HEK293 (cell line): ENCODE results near the gene DDX39A.

Experiments
- SP2 ChIP-seq: fragments of 450-650 bp; formaldehyde crosslinking; IDR thresholded peaks from 2 replicates; pipeline ENCODE4 v1.5.1; 2016; ENCODE audit warnings: missing biosample characterization, missing genetic modification characterization
- ZNF596 ChIP-seq: fragments of 450-650 bp; IDR thresholded peaks from 2 replicates; pipeline ENCODE4 v1.5.0; 2018; ENCODE audit warnings: missing biosample characterization, mild to moderate bottlenecking, missing genetic modification characterization, moderate library complexity
- ZNF707 ChIP-seq: fragments of 450-650 bp; formaldehyde crosslinking; IDR thresholded peaks from 2 replicates; pipeline ENCODE4 v1.5.1; 2016; ENCODE audit warnings: missing biosample characterization, missing genetic modification characterization
- TF ChIP-seq, protein P1 (sequence below): fragments of 450-650 bp; formaldehyde crosslinking; IDR thresholded peaks from 2 replicates; pipeline ENCODE4 v1.5.1; 2016; ENCODE audit warnings: missing biosample characterization, missing genetic modification characterization
- TF ChIP-seq, protein P2 (sequence below): fragments of 450-650 bp; formaldehyde crosslinking; IDR thresholded peaks from 2 replicates; pipeline ENCODE4 v1.5.1; 2016; ENCODE audit warnings: missing biosample characterization, missing genetic modification characterization

DNA sequence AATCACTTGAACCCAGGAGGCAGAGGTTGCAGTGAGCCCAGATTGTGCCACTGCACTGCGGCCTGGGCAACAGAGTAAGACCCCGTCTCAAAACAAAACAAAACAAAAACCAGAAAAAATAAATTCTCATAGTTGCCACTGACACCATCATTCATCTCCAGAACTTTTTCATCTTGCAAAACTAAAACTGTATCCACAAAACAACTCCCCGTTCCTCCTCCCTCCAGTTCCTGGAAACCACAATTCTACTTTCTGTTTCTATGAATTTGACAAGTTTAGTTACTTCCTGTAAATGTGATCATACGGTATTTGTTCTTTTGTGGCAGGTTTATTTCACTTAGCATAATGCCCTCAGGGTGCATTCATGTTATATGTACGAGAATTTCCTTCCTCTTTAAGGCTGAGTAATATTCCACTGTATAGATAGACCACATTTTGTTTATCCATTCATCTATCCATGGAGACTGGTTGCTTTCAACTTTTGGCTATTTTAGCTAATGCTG is 51.1 kb downstream of the DDX39A start:
- TF ChIP-seq, protein P1, sequence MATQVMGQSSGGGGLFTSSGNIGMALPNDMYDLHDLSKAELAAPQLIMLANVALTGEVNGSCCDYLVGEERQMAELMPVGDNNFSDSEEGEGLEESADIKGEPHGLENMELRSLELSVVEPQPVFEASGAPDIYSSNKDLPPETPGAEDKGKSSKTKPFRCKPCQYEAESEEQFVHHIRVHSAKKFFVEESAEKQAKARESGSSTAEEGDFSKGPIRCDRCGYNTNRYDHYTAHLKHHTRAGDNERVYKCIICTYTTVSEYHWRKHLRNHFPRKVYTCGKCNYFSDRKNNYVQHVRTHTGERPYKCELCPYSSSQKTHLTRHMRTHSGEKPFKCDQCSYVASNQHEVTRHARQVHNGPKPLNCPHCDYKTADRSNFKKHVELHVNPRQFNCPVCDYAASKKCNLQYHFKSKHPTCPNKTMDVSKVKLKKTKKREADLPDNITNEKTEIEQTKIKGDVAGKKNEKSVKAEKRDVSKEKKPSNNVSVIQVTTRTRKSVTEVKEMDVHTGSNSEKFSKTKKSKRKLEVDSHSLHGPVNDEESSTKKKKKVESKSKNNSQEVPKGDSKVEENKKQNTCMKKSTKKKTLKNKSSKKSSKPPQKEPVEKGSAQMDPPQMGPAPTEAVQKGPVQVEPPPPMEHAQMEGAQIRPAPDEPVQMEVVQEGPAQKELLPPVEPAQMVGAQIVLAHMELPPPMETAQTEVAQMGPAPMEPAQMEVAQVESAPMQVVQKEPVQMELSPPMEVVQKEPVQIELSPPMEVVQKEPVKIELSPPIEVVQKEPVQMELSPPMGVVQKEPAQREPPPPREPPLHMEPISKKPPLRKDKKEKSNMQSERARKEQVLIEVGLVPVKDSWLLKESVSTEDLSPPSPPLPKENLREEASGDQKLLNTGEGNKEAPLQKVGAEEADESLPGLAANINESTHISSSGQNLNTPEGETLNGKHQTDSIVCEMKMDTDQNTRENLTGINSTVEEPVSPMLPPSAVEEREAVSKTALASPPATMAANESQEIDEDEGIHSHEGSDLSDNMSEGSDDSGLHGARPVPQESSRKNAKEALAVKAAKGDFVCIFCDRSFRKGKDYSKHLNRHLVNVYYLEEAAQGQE (tag by site-specific recombination) = no peak
- TF ChIP-seq ZNF596 (tag by site-specific recombination) = no peak
- TF ChIP-seq ZNF707 = no peak
- TF ChIP-seq, protein P2, sequence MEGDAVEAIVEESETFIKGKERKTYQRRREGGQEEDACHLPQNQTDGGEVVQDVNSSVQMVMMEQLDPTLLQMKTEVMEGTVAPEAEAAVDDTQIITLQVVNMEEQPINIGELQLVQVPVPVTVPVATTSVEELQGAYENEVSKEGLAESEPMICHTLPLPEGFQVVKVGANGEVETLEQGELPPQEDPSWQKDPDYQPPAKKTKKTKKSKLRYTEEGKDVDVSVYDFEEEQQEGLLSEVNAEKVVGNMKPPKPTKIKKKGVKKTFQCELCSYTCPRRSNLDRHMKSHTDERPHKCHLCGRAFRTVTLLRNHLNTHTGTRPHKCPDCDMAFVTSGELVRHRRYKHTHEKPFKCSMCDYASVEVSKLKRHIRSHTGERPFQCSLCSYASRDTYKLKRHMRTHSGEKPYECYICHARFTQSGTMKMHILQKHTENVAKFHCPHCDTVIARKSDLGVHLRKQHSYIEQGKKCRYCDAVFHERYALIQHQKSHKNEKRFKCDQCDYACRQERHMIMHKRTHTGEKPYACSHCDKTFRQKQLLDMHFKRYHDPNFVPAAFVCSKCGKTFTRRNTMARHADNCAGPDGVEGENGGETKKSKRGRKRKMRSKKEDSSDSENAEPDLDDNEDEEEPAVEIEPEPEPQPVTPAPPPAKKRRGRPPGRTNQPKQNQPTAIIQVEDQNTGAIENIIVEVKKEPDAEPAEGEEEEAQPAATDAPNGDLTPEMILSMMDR (tag by site-specific recombination) = no peak
- TF ChIP-seq SP2 (tag by site-specific recombination) = no peak
